CD4-positive, alpha-beta T cell (primary cell): ENCODE results near the gene SEMA5A. TPM values are rescaled to one million over a fixed set of nuclear protein-coding genes. Genes with fewer than 3 reads are reported as not detected.

Experiments
- ATAC-seq: fragments of 200-7000 bp; cut with Tn5 transposase; one replicate; pipeline ENCODE4 v1.10.0; 2022; ENCODE audit warnings: mild to moderate bottlenecking; ENCODE audit not compliant: poor library complexity
- CTCF ChIA-PET: fragments of 350-600 bp; sonication (Branson Sonifier 250); formaldehyde crosslinking; loops from one replicate; lab custom pipeline; 2021; ENCODE audit warnings: antibody characterized with exemption, inconsistent platforms; lab: Charles Lee
- POLR2A ChIA-PET: fragments of 350-600 bp; sonication (Branson Sonifier 250); formaldehyde crosslinking; loops from one replicate; lab custom pipeline; 2021; ENCODE audit warnings: antibody characterized with exemption, inconsistent platforms; lab: Charles Lee
- DNase-seq, 14 experiments: peaks; one replicate each; pipeline ENCODE4 v3.0.0-alpha.2; 2013 to 2020; ENCODE audit warnings: mixed read lengths in 2 of 14
- H3K27ac ChIP-seq, 2 donors: one replicate each; pipeline versions ENCODE4 v1.5.1 to v1.7.0; 2013; ENCODE audit warnings: low read length in 2 of 2, low read depth in 1 of 2, mild to moderate bottlenecking in 1 of 2
- H3K27me3 ChIP-seq, 2 experiments: 1 replicate in 1 of 2; 2 replicates in 1 of 2; pipeline versions ENCODE4 v1.6.1 to v1.7.0; 2013; ENCODE audit warnings: low read length in 2 of 2, control low read depth in 1 of 2, mild to moderate bottlenecking in 1 of 2, moderate library complexity in 1 of 2; ENCODE audit not compliant: insufficient read depth in 2 of 2, control insufficient read depth in 1 of 2
- H3K36me3 ChIP-seq: one replicate; pipeline ENCODE4 v1.6.1; 2013; ENCODE audit warnings: low read length, control low read depth; ENCODE audit not compliant: insufficient read depth
- H3K4me1 ChIP-seq: one replicate; pipeline ENCODE4 v1.6.1; 2013; ENCODE audit warnings: low read length, control low read depth; ENCODE audit not compliant: insufficient read depth
- H3K4me3 ChIP-seq: one replicate; pipeline ENCODE4 v1.5.1; 2013; ENCODE audit warnings: mild to moderate bottlenecking, low read length, moderate library complexity
- H3K9me3 ChIP-seq, 2 experiments: 1 replicate in 1 of 2; 2 replicates in 1 of 2; pipeline versions ENCODE4 v1.6.1 to v1.7.0; 2013; ENCODE audit warnings: low read length in 2 of 2, mild to moderate bottlenecking in 2 of 2, control low read depth in 1 of 2, moderate library complexity in 1 of 2; ENCODE audit not compliant: control insufficient read depth in 1 of 2, insufficient read depth in 1 of 2
- H3K27ac Mint-ChIP-seq: one replicate; pipeline ENCODE4 v1.8.0; 2020; ENCODE audit warnings: mixed read lengths
- H3K27me3 Mint-ChIP-seq: one replicate; pipeline ENCODE4 v1.8.0; 2021; ENCODE audit warnings: mixed read lengths
- H3K36me3 Mint-ChIP-seq: one replicate; pipeline ENCODE4 v1.8.0; 2021; ENCODE audit warnings: low read depth, mixed read lengths
- H3K4me1 Mint-ChIP-seq: one replicate; pipeline ENCODE4 v1.8.0; 2021; ENCODE audit warnings: low read depth, mixed read lengths
- H3K4me3 Mint-ChIP-seq: one replicate; pipeline ENCODE4 v1.8.0; 2020; ENCODE audit warnings: mild to moderate bottlenecking, mixed read lengths
- H3K9me3 Mint-ChIP-seq: one replicate; pipeline ENCODE4 v1.8.0; 2020; ENCODE audit warnings: mixed read lengths
- CTCF ChIP-seq: fragments of 200-600 bp; IDR thresholded peaks from one replicate; pipeline ENCODE4 v1.8.0; 2022; ENCODE audit warnings: antibody characterized with exemption, mild to moderate bottlenecking
- intact Hi-C, 2 experiments: fragments of 100-400 bp; cut with DNase I in 1 of 2; cut with micrococcal nuclease in 1 of 2; formaldehyde crosslinking; loops; one replicate each; pipeline versions ENCODE4 v1.15.1 to v1.9.0; 2023 to 2025; cut with DNase I, micrococcal nuclease
- total RNA-seq, 174 experiments: library from RNA in 2 of 174; stranded (reverse) in 2 of 174; gene quantifications; one replicate each; pipeline ENCODE4 v1.2.3 and lab custom pipeline; 2021 to 2026

Gene SEMA5A
- total RNA-seq, 2 experiments from 2014 or later = 2.0 to 2.9 TPM

- ATAC-seq (no peak), DNase-seq (no peak)
- Histone ChIP-seq H3K27me3 (no peaks in the 10 kb centered on the region), H3K4me1 (no peaks in the 10 kb centered on the region), H3K27ac (no peak overlapping the region), H3K9me3 (peaks cover 0 to 5% of the 10 kb centered on the region in 2 experiments), H3K4me3 (no peak overlapping the region), H3K36me3 (no peaks in the 10 kb centered on the region)
- POLR2A ChIA-PET = no interaction called here
- H3K9me3 Mint-ChIP-seq = no peaks in the 10 kb centered on the region
- H3K4me1 Mint-ChIP-seq = no peaks in the 10 kb centered on the region
- intact Hi-C loops = no loop called here
- no peak for TF ChIP-seq CTCF
- no peak overlapping the region for H3K27ac Mint-ChIP-seq
- no peak overlapping the region for H3K4me3 Mint-ChIP-seq
- CTCF ChIA-PET = no interaction called here
- no peaks in the 10 kb centered on the region for H3K27me3 Mint-ChIP-seq
- H3K36me3 Mint-ChIP-seq = no peaks in the 10 kb centered on the region
Measured at GRCh38 chr5:9391080-9391479, 154.8 kb downstream of the SEMA5A start.

GRCh38 chr5:9390113-9390512, 155.8 kb downstream of the SEMA5A start:
- no peaks in the 10 kb centered on the region for H3K36me3 Mint-ChIP-seq
- DNase-seq (no peak), ATAC-seq (no peak)
- H3K27me3 Mint-ChIP-seq = no peaks in the 10 kb centered on the region
- ChIA-PET POLR2A (no interaction called here), CTCF (no interaction called here)
- H3K4me1 ChIP-seq = no peaks in the 10 kb centered on the region
- no peak overlapping the region for H3K27ac Mint-ChIP-seq
- no peaks in the 10 kb centered on the region for H3K27me3 ChIP-seq
- H3K4me3 Mint-ChIP-seq = no peak overlapping the region
- no peak for TF ChIP-seq CTCF
- H3K9me3 Mint-ChIP-seq = no peaks in the 10 kb centered on the region
- H3K36me3 ChIP-seq = no peaks in the 10 kb centered on the region
- intact Hi-C loops = no loop called here
- no peak overlapping the region for H3K27ac ChIP-seq
- no peak overlapping the region for H3K4me3 ChIP-seq
- H3K4me1 Mint-ChIP-seq = no peaks in the 10 kb centered on the region
- H3K9me3 ChIP-seq = peaks cover 0 to 8% of the 10 kb centered on the region in 2 experiments

- no peak overlapping the region for H3K4me3 ChIP-seq
- Mint-ChIP-seq H3K4me1 (no peaks in the 10 kb centered on the region), H3K27ac (no peak overlapping the region), H3K36me3 (no peaks in the 10 kb centered on the region), H3K4me3 (no peak overlapping the region), H3K9me3 (no peaks in the 10 kb centered on the region), H3K27me3 (no peaks in the 10 kb centered on the region)
- no peaks in the 10 kb centered on the region for H3K36me3 ChIP-seq
- H3K9me3 ChIP-seq = peaks cover 0 to 8% of the 10 kb centered on the region in 2 experiments
- H3K27me3 ChIP-seq = no peaks in the 10 kb centered on the region
- intact Hi-C loops = no loop called here
- no peak for TF ChIP-seq CTCF
- ATAC-seq (no peak), DNase-seq (no peak)
- ChIA-PET CTCF (no interaction called here), POLR2A (no interaction called here)
- H3K27ac ChIP-seq = no peak overlapping the region
- no peaks in the 10 kb centered on the region for H3K4me1 ChIP-seq
Measured at GRCh38 chr5:9388941-9389674, 156.8 kb downstream of the SEMA5A start.
